HepG2 (cell line): Measurements from ENCODE around the gene CHSY3. TPM values are rescaled to one million over a fixed set of nuclear protein-coding genes. Genes with fewer than 3 reads are reported as not detected.

ENCODE experiments used
- ATAC-seq: fragments of 200-7000 bp; cut with Tn5 transposase; 3 replicates; pipeline ENCODE4 v1.9.1; 2020; ENCODE audit warnings: mild to moderate bottlenecking, moderate library complexity
- BruUV-seq: library from RNA; stranded (reverse); fragments of 400-500 nt; replicated peaks from 2 replicates; lab custom pipeline; 2021; lab: Mats Ljungman, UMichigan
- CTCF ChIA-PET: fragments of 300-600 bp; formaldehyde crosslinking; extraction: SDS; loops from one replicate; lab custom pipeline; 2021; ENCODE audit warnings: low total read pairs, inconsistent platforms, low intra/inter-chr PET ratio; lab: Yijun Ruan, JAX
- POLR2A ChIA-PET: fragments of 350-600 bp; sonication (Branson Sonifier 250); formaldehyde crosslinking; loops from one replicate; lab custom pipeline; 2020; ENCODE audit warnings: antibody characterized with exemption, inconsistent platforms; lab: Yijun Ruan, JAX
- DNase-seq: peaks from one replicate; pipeline ENCODE4 v3.0.0-alpha.2; 2015; ENCODE audit warnings: low spot score
- FAIRE-seq: peaks from 3 replicates; lab custom pipeline; 2011; peaks lifted over from hg19 to GRCh38; lab: Jason Lieb, UNC
- H2AFZ ChIP-seq: one replicate; pipeline ENCODE4 v1.6.1; 2011; ENCODE audit warnings: low read length, inconsistent platforms
- H3K27ac ChIP-seq: fragments of 300-600 bp; 3 replicates; pipeline ENCODE4 v1.8.0; 2011; ENCODE audit warnings: mixed run types, mild to moderate bottlenecking, mixed read lengths, low read length, inconsistent platforms; ENCODE audit not compliant: insufficient read depth; ENCODE audit errors: extremely low read length
- H3K27me3 ChIP-seq, 2 experiments: fragments of 200-600 bp in 1 of 2; 2 replicates in 1 of 2; 3 replicates in 1 of 2; pipeline versions ENCODE4 v1.6.0 to v1.8.0; 2011; ENCODE audit warnings: low read length in 2 of 2, mild to moderate bottlenecking in 2 of 2, moderate library complexity in 2 of 2, inconsistent platforms in 1 of 2; ENCODE audit not compliant: insufficient read depth in 2 of 2, control insufficient read depth in 1 of 2
- H3K36me3 ChIP-seq, 2 experiments: fragments of 200-600 bp in 1 of 2; replicated peaks in 1 of 2; 2 replicates in 1 of 2; 3 replicates in 1 of 2; pipeline versions ENCODE4 v1.5.1 to v1.8.0; 2011; ENCODE audit warnings: low read length in 2 of 2, inconsistent platforms in 1 of 2; ENCODE audit not compliant: insufficient read depth in 2 of 2, control insufficient read depth in 1 of 2
- H3K4me1 ChIP-seq: 2 replicates; pipeline ENCODE4 v1.5.1; 2012; ENCODE audit warnings: low read length, inconsistent platforms; ENCODE audit not compliant: insufficient read depth
- H3K4me2 ChIP-seq: 2 replicates; pipeline ENCODE4 v1.6.0; 2011; ENCODE audit warnings: low read depth, low read length, inconsistent platforms
- H3K4me3 ChIP-seq, 3 experiments: fragments of 200-600 bp in 1 of 3; sonication (generic), shearing (Covaris generic) in 1 of 3; replicated peaks in 1 of 3; 2 replicates each; pipeline ENCODE4 v1.5.1; 2011 to 2016; ENCODE audit warnings: low read length in 3 of 3, inconsistent platforms in 2 of 3, low read depth in 2 of 3, mild to moderate bottlenecking in 2 of 3, control low read depth in 1 of 3, mixed read lengths in 1 of 3; ENCODE audit not compliant: insufficient read depth in 1 of 3
- H3K79me2 ChIP-seq: one replicate; pipeline ENCODE4 v1.6.1; 2011; ENCODE audit warnings: low read length, inconsistent platforms; ENCODE audit not compliant: insufficient read depth
- H3K9ac ChIP-seq: 2 replicates; pipeline ENCODE4 v1.6.0; 2011; ENCODE audit warnings: mild to moderate bottlenecking, low read depth, low read length, inconsistent platforms; ENCODE audit not compliant: insufficient read depth
- H3K9me3 ChIP-seq: 2 replicates; pipeline ENCODE4 v1.5.1; 2012; ENCODE audit warnings: mild to moderate bottlenecking, low read length
- H4K20me1 ChIP-seq: 2 replicates; pipeline ENCODE4 v1.6.0; 2011; ENCODE audit warnings: inconsistent platforms, mild to moderate bottlenecking, low read length, moderate library complexity; ENCODE audit not compliant: insufficient read depth
- ATF3 ChIP-seq: sonication (generic); formaldehyde crosslinking; IDR thresholded peaks from 2 replicates; pipeline ENCODE4 v1.4.0; 2020; ENCODE audit warnings: missing genetic modification reagents
- CTCF ChIP-seq: sonication (generic); formaldehyde crosslinking; IDR thresholded peaks from 2 replicates; pipeline ENCODE4 v1.5.0; 2020; ENCODE audit warnings: mild to moderate bottlenecking, missing genetic modification reagents, moderate library complexity
- GRHL1 ChIP-seq: sonication (generic); formaldehyde crosslinking; conservative IDR thresholded peaks from 2 replicates; pipeline ENCODE4 v1.8.0; 2022; ENCODE audit warnings: missing genetic modification reagents
- HOXA9 ChIP-seq: sonication (generic); formaldehyde crosslinking; IDR thresholded peaks from 2 replicates; pipeline ENCODE4 v1.8.1; 2022; ENCODE audit warnings: missing genetic modification reagents, mild to moderate bottlenecking, moderate library complexity, borderline replicate concordance
- MNT ChIP-seq: fragments of 450-650 bp; IDR thresholded peaks from 2 replicates; pipeline ENCODE4 v1.6.1; 2016
- MYC ChIP-seq: sonication (generic); formaldehyde crosslinking; IDR thresholded peaks from 2 replicates; pipeline ENCODE4 v1.9.0; 2021; ENCODE audit warnings: missing genetic modification reagents, borderline replicate concordance
- NR2F1 ChIP-seq, 2 experiments: fragments of 450-650 bp in 1 of 2; formaldehyde crosslinking in 1 of 2; IDR thresholded peaks; 2 replicates each; pipeline versions ENCODE4 v1.5.0 to v1.6.1; 2016 to 2020; ENCODE audit warnings: mild to moderate bottlenecking in 1 of 2, missing compliant biosample characterization in 1 of 2, missing genetic modification reagents in 1 of 2, moderate library complexity in 1 of 2
- ZBTB33 ChIP-seq: sonication (generic); formaldehyde crosslinking; IDR thresholded peaks from 2 replicates; pipeline ENCODE4 v1.4.0; 2020; ENCODE audit warnings: missing genetic modification reagents
- ZNF280B ChIP-seq: sonication (generic); formaldehyde crosslinking; IDR thresholded peaks from 2 replicates; pipeline ENCODE4 v1.5.0; 2020; ENCODE audit warnings: missing genetic modification reagents, mild to moderate bottlenecking, borderline replicate concordance
- ZNF674 ChIP-seq: sonication (generic); formaldehyde crosslinking; IDR thresholded peaks from 2 replicates; pipeline ENCODE4 v1.5.0; 2020; ENCODE audit warnings: low read depth, mild to moderate bottlenecking, missing genetic modification reagents
- ZSCAN31 ChIP-seq: sonication (generic); formaldehyde crosslinking; IDR thresholded peaks from 2 replicates; pipeline ENCODE4 v1.5.0; 2020; ENCODE audit warnings: low read depth, mild to moderate bottlenecking, missing genetic modification reagents
- in situ Hi-C: cut with HindIII; loops from 2 replicates; pipeline ENCODE4 v1.10.0; 2017; ENCODE audit warnings: low pct_unique_long_range_greater_than_20kb; ENCODE audit not compliant: extremely low pct_ligation_motif_present
- intact Hi-C: fragments of 100-400 bp; cut with micrococcal nuclease; formaldehyde crosslinking; loops from one replicate; pipeline ENCODE4 v1.10.0; 2022; ENCODE audit not compliant: unreplicated experiment
- polyA plus RNA-seq, 8 experiments: library from polyadenylated mRNA; depleted of rRNA in 3 of 8; stranded (reverse) in 7 of 8; unstranded in 1 of 8; fragments of >200 nt; fragmentation: Illumina TruSeq in 4 of 8; extraction: Trizol in 4 of 8; gene quantifications; 2 replicates each; pipeline versions ENCODE4 v1.2.1 to v1.2.3, GENCODE V29; 2011 to 2016; ENCODE audit warnings: low read depth in 4 of 8, missing spikeins in 1 of 8, mixed read lengths in 1 of 8; ENCODE audit not compliant: insufficient read depth in 1 of 8
- total RNA-seq, 5 experiments: library from RNA; depleted of rRNA; stranded (reverse); fragments of >200 nt; fragmentation: Illumina TruSeq; extraction: Trizol; gene quantifications; 2 replicates each; pipeline ENCODE4 v1.2.3, GENCODE V29; 2016; ENCODE audit warnings: low read depth in 1 of 5

Gene CHSY3
- total and polyA plus RNA-seq, 2 of the 13 experiments (the other 11 are each of a cell fraction or from before 2014, with no cell fraction given): 0.26 to 4.1 TPM

- Histone ChIP-seq H3K9ac (no peak overlapping the region), H3K9me3 (no peaks in the 10 kb centered on the region), H3K4me2 (no peak overlapping the region), H3K27me3 (no peaks in the 10 kb centered on the region), H2AFZ (no peak overlapping the region), H3K4me1 (no peaks in the 10 kb centered on the region), H3K4me3 (no peak overlapping the region), H3K27ac (no peak overlapping the region), H4K20me1 (no peaks in the 10 kb centered on the region), H3K36me3 (no peaks in the 10 kb centered on the region), H3K79me2 (no peaks in the 10 kb centered on the region)
- DNase-seq (no peak), ATAC-seq (no peak), FAIRE-seq (no peak)
- in situ Hi-C loops (no loop called here), intact Hi-C loops (no loop called here)
- no TSS peak for BruUV-seq
- ChIA-PET POLR2A (no interaction called here), CTCF (no interaction called here)
- TF ChIP-seq CTCF (CRISPR knock-in tag) (no peak), ZBTB33 (CRISPR knock-in tag) (no peak), MYC (no peak), HOXA9 (CRISPR knock-in tag) (no peak), NR2F1 (CRISPR knock-in tag; IDR thresholded peaks at IDR 0.05) (no peak), ZNF674 (no peak), ZNF280B (CRISPR knock-in tag) (no peak), ZSCAN31 (CRISPR knock-in tag) (no peak), ATF3 (no peak), GRHL1 (no peak), MNT (no peak)
These were observed 130.4 kb downstream of the CHSY3 start for GRCh38 chr5:130034566-130035210.
